Stimulated activated CD4-positive, alpha-beta T cell treated with anti-CD3 and anti-CD28 coated beads, Interleukin-15, amount 100 ng/mL, for 24 hours (primary cell): Measurements from ENCODE around the gene DIS3L2.
A peak's percentile ranks its signal among the peaks of the same experiment; 100 is the strongest.
"Not testable (repeated sequence)": the region's sequence is repeated elsewhere in the genome, so short reads cannot be mapped to it uniquely, and the experiment has no call there.

ENCODE experiments used
- DNase-seq: peaks from one replicate; pipeline ENCODE4 v3.0.0-alpha.2; 2020

Gene DIS3L2

DNA sequence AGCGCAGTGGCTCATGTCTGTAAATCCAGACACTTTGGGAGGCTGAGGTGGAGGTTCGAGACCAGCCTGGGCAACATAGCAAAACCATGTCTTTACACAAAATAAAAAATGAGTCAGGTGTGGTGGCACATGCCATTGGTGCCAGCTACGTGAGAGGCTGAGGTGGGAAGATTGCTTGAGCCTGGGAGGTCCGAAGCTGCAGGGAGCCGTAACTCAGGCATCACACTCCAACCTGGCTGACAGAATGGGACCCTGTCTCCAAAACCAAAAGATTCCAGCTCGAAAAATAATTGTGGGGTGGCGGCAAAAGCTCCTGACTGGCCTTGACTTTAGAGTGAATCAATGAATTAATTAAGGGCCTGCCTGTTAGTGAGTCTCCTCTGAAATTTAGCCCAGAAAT, 415.8 kb downstream of the DIS3L2 start:
- DNase-seq, result no peak

GRCh38 chr2:232377841-232378734, 416.6 kb downstream of the DIS3L2 start:
- no peak for DNase-seq

DNA sequence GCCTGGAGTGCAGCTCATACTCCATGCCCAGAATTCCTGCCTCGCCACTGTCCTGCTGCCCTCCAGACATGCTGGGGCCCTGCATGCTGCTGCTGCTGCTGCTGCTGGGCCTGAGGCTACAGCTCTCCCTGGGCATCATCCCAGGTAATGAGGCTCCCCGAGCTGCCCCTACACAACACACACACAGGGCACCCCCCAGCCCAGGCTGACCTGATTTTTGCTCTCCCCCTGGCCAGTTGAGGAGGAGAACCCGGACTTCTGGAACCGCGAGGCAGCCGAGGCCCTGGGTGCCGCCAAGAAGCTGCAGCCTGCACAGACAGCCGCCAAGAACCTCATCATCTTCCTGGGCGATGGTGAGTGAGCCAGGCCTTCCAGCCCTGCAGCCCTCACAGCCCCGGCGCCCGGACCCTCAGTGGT, 417.2 kb downstream of the DIS3L2 start, which contains the start of gene ALPP:
Gene ALPP, plus strand, starts transcription at position 17 of the 417 bp plus-strand sequence. Its CDS starts 52 bp downstream, at position 69.
- not testable (repeated sequence) for DNase-seq

DNA sequence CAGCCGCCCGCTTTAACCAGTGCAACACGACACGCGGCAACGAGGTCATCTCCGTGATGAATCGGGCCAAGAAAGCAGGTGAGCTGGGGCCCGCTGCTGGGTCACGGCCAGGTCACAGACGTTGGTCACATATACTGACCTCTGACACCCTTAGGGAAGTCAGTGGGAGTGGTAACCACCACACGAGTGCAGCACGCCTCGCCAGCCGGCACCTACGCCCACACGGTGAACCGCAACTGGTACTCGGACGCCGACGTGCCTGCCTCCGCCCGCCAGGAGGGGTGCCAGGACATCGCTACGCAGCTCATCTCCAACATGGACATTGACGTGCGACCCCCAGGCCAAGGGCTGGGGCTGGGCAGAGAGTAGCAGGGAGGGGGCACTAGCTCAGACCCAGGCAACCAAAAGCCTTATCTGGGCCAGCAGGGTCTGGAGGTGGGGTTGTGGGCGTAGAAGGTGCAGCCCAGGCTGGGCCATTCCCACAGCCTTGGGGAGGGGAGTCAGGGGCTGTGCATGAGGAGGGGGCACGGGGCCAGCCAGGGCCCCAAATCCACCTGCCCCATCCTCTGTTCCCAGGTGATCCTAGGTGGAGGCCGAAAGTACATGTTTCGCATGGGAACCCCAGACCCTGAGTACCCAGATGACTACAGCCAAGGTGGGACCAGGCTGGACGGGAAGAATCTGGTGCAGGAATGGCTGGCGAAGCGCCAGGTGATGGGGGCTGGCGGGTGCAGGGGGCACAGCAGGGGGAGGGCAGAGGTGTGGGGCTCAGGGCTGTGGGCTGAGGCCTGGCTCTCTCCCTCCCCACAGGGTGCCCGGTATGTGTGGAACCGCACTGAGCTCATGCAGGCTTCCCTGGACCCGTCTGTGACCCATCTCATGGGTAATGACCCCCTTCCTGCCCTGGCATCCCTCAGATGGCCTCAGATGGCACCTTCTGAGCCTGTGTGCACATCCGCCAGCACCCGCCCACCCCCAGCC, 418.4 kb downstream of the DIS3L2 start:
- not testable (repeated sequence) for DNase-seq

GRCh38 chr2:232381204-232382031, 419.9 kb downstream of the DIS3L2 start:
- peak; percentile 39 for DNase-seq

DNA sequence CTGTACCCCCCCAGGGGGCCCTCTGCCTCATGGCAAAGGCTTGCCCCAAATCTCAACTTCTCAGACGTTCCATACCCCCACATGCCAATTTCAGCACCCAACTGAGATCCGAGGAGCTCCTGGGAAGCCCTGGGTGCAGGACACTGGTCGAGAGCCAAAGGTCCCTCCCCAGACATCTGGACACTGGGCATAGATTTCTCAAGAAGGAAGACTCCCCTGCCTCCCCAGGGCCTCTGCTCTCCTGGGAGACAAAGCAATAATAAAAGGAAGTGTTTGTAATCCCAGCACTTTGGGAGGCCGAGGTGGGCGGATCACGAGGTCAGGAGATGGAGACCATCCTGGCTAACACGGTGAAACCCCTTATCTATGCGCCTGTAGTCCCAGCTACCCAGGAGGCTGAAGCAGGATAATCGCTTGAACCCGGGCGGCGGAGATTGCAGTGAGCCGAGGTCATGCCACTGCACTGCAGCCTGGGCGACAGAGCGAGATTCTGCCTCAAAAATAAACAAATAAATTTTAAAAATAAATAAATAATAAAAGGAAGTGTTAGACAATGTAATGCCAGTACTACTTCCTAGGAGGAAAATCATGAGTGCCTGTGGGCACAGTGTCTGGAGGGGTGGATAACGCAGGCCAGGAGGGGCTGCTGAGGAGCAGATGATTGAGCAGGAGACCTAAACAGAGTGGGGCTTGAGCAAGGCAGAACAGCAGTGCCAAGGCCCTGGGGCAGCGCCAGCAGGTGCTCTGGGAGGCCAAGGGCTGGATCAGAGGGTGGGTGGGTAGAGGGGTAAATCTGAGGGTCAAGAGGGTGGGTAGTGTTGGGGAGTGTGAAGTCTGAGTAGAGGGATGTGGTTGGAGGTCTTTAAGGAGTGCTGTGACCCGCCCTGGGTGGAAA, 421.1 kb downstream of the DIS3L2 start:
- DNase-seq, result no peak

DNA sequence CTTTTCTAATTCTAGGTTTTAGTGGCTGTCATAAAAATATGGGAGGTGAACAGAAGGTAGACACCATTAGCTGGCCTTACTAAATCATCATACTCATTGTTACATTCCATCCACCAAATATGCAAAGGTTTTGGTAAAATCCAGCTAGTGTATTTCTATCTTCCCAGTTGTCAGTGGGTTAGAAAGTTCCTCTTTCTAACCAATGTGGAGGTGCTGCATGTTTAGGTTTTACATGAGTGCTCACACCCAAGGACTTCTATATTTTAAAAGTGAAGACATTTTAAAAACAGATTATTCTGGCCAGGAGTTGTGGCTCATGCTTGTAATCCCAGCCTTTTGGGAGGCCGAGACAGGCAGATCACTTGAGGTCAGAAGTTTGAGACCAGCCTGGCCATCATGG, 423.0 kb downstream of the DIS3L2 start:
- DNase-seq, result no peak

- not testable (repeated sequence) for DNase-seq
Measured at GRCh38 chr2:232385058-232385457, 423.5 kb downstream of the DIS3L2 start.

GRCh38 chr2:232385660-232386489, 424.4 kb downstream of the DIS3L2 start:
- DNase-seq, result no peak

DNA sequence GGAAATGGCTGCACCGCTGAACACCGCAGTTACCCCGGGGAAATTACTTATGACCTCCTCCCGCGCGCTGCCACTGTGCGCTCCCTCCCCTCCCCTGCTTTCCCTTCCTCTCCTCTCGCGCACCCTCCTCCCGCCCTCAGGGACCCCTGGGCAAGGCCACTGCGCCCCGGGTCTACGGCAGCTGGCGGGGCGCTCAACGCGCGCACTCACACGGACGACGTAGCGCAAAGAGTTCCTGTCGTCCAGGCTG, 424.9 kb downstream of the DIS3L2 start:
- DNase-seq, result no peak
